HepG2 (cell line): Measurements from ENCODE around the gene EIF4E. TPM values are rescaled to one million over a fixed set of nuclear protein-coding genes. Genes with fewer than 3 reads are reported as not detected.

Source experiments
- ARNTL ChIP-seq: sonication (generic); formaldehyde crosslinking; IDR thresholded peaks from 2 replicates; pipeline ENCODE4 v1.4.0; 2020; ENCODE audit warnings: mild to moderate bottlenecking, missing genetic modification reagents
- ATM ChIP-seq: fragments of 450-650 bp; IDR thresholded peaks from 2 replicates; pipeline ENCODE4 v1.7.1; 2017; ENCODE audit warnings: mild to moderate bottlenecking, borderline replicate concordance
- CCDC6 ChIP-seq: sonication (generic); formaldehyde crosslinking; IDR thresholded peaks from 2 replicates; pipeline ENCODE4 v1.8.1; 2022; ENCODE audit warnings: mild to moderate bottlenecking, missing genetic modification reagents, moderate library complexity
- EEA1 ChIP-seq: sonication (generic); formaldehyde crosslinking; IDR thresholded peaks from 2 replicates; pipeline ENCODE4 v1.5.1; 2020; ENCODE audit warnings: mild to moderate bottlenecking, missing genetic modification reagents, borderline replicate concordance
- HDAC2 ChIP-seq: sonication (generic); formaldehyde crosslinking; IDR thresholded peaks from 2 replicates; pipeline ENCODE4 v1.4.0; 2020; ENCODE audit warnings: missing genetic modification reagents
- KDM6A ChIP-seq: IDR thresholded peaks from 2 replicates; pipeline ENCODE4 v1.6.1; 2016; ENCODE audit warnings: low read depth
- MATR3 ChIP-seq: sonication (generic); formaldehyde crosslinking; IDR thresholded peaks from 2 replicates; pipeline ENCODE4 v1.4.0; 2020; ENCODE audit warnings: missing genetic modification reagents
- MEIS1 ChIP-seq: sonication (generic); formaldehyde crosslinking; IDR thresholded peaks from 2 replicates; pipeline ENCODE4 v1.9.0; 2021; ENCODE audit warnings: mild to moderate bottlenecking, missing genetic modification reagents, moderate library complexity, borderline replicate concordance
- POGZ ChIP-seq: sonication (generic); formaldehyde crosslinking; IDR thresholded peaks from 2 replicates; pipeline ENCODE4 v1.4.0; 2020; ENCODE audit warnings: mild to moderate bottlenecking, missing genetic modification reagents
- REST ChIP-seq, 2 experiments: IDR thresholded peaks; 2 replicates each; pipeline ENCODE4 v1.6.1; 2011 to 2012; ENCODE audit warnings: low read length in 2 of 2, borderline replicate concordance in 1 of 2, low read depth in 1 of 2, mild to moderate bottlenecking in 1 of 2, moderate library complexity in 1 of 2
- SALL1 ChIP-seq: sonication (generic); formaldehyde crosslinking; IDR thresholded peaks from 2 replicates; pipeline ENCODE4 v1.8.0; 2022; ENCODE audit warnings: mild to moderate bottlenecking, missing genetic modification reagents
- SAP130 ChIP-seq: IDR thresholded peaks from 2 replicates; pipeline ENCODE4 v1.6.1; 2016; ENCODE audit warnings: low read depth
- ZBTB10 ChIP-seq: sonication (generic); formaldehyde crosslinking; IDR thresholded peaks from 2 replicates; pipeline ENCODE4 v1.4.0; 2020; ENCODE audit warnings: missing genetic modification reagents, borderline replicate concordance
- ZFY ChIP-seq: sonication (generic); formaldehyde crosslinking; IDR thresholded peaks from 2 replicates; pipeline ENCODE4 v1.4.0; 2020; ENCODE audit warnings: missing genetic modification reagents
- ZNF589 ChIP-seq: sonication (generic); formaldehyde crosslinking; conservative IDR thresholded peaks from 2 replicates; pipeline ENCODE4 v1.8.0; 2022; ENCODE audit warnings: mild to moderate bottlenecking, moderate library complexity, missing genetic modification reagents
- ZNF687 ChIP-seq: sonication (generic); formaldehyde crosslinking; IDR thresholded peaks from 2 replicates; pipeline ENCODE4 v1.5.1; 2020; ENCODE audit warnings: mild to moderate bottlenecking, missing genetic modification reagents, moderate library complexity
- ZNF788 ChIP-seq: sonication (generic); formaldehyde crosslinking; IDR thresholded peaks from 2 replicates; pipeline ENCODE4 v1.5.0; 2020; ENCODE audit warnings: mild to moderate bottlenecking, missing genetic modification reagents, borderline replicate concordance
- polyA plus RNA-seq, 8 experiments: library from polyadenylated mRNA; depleted of rRNA in 3 of 8; stranded (reverse) in 7 of 8; unstranded in 1 of 8; fragments of >200 nt; fragmentation: Illumina TruSeq in 4 of 8; extraction: Trizol in 4 of 8; gene quantifications; 2 replicates each; pipeline versions ENCODE4 v1.2.1 to v1.2.3, GENCODE V29; 2011 to 2016; ENCODE audit warnings: low read depth in 4 of 8, missing spikeins in 1 of 8, mixed read lengths in 1 of 8; ENCODE audit not compliant: insufficient read depth in 1 of 8
- total RNA-seq, 5 experiments: library from RNA; depleted of rRNA; stranded (reverse); fragments of >200 nt; fragmentation: Illumina TruSeq; extraction: Trizol; gene quantifications; 2 replicates each; pipeline ENCODE4 v1.2.3, GENCODE V29; 2016; ENCODE audit warnings: low read depth in 1 of 5
- TF ChIP-seq, protein P1 (sequence below): IDR thresholded peaks from 2 replicates; pipeline ENCODE4 v1.6.1; 2016; ENCODE audit warnings: mild to moderate bottlenecking

EIF4E gene
- total and polyA plus RNA-seq, 2 of the 13 experiments (the other 11 are each of a cell fraction or from before 2014, with no cell fraction given), result 50.8 to 194 TPM

DNA sequence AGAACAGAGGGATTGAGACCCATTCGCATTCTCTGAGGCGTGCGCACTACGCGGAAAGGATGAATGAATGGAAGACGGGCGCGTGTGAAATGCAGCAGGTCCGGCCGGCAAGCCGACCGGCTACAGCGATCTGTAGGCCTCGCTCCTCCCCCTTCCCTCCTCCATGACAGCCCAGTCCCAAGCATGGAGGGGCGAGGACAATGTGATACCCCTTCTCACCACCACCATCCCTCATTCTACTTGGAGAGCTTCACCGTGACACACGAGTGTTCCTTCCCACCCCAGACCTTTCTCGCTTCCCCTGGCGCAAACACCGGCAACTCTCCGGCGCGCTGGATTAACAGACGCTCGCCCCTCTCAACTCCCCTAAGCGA is 815 bp downstream of the EIF4E start (continued):
- TF ChIP-seq ZBTB10 (no peak), CCDC6 (CRISPR knock-in tag) (no peak; the same call in 1 of the 2 replicates), MEIS1 (CRISPR knock-in tag) (no peak), ZNF687 (CRISPR knock-in tag) (no peak; the same call in none of the 2 replicates), ZFY (CRISPR knock-in tag) (peak; percentile 79), ARNTL (0 out of 2 replicates have a peak, but pooled peaks have one; percentile 3), MATR3 (CRISPR knock-in tag) (no peak), POGZ (0 out of 2 replicates have a peak, but pooled peaks have one; percentile 19), REST (IDR thresholded peaks at IDR 0.05; ENCODE audit: borderline replicate concordance in 1 of 2, low read depth in 1 of 2, low read length in 2 of 2) (no peak), KDM6A (CRISPR knock-in tag) (no peak), HDAC2 (peak; percentile 46; the same call in 1 of the 2 replicates), EEA1 (no peak), ZNF589 (CRISPR knock-in tag) (no peak), ZNF788 (peak; percentile 15; the same call in 1 of the 2 replicates), ATM (no peak), SAP130 (CRISPR knock-in tag) (peak; percentile 96), SALL1 (CRISPR knock-in tag) (peak; percentile 50)
- TF ChIP-seq, protein P1, sequence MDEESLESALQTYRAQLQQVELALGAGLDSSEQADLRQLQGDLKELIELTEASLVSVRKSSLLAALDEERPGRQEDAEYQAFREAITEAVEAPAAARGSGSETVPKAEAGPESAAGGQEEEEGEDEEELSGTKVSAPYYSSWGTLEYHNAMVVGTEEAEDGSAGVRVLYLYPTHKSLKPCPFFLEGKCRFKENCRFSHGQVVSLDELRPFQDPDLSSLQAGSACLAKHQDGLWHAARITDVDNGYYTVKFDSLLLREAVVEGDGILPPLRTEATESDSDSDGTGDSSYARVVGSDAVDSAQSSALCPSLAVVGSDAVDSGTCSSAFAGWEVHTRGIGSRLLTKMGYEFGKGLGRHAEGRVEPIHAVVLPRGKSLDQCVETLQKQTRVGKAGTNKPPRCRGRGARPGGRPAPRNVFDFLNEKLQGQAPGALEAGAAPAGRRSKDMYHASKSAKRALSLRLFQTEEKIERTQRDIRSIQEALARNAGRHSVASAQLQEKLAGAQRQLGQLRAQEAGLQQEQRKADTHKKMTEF (CRISPR knock-in tag), result no peak
